Measurements from ENCODE around the gene SMIM29.
"Not testable (repeated sequence)": the region's sequence is repeated elsewhere in the genome, so short reads cannot be mapped to it uniquely, and the experiment has no call there.

The SMIM29 gene

DNA sequence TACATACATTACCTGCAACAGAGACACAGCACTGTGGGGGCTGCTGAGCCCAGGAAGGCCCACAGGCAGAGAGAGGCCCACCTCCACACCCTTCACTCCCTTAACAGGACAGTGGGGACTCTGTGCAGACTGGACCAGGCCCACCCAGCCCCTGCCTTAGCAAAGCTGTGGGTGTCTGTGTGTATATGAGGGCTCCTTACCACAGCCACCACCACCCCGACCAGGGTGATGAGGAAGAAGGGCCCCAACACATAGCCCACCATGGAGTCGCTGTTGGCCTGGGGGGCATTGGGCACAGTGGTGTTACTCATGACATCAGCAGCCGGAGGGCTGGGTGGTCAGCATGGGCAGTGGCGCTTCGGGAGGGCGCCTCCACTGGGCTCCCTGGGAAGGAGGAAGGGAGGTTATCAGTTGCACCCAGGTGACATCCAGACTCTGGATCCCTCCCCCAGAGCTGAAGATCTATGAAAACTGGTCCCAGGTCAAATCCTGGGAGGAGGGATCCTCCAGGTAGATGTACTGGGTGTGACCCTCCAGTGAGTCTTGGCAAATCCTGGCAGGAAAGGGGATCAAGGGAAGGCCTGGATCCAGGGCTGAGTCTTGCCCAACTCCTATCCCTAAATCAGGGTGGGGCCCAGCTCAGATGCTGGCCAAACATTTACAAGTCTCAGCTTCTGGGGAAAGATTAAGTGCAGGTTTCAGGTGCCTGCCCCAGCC is 1.2 kb downstream of the SMIM29 start:
- H3K4me3 ChIP-seq (ENCODE audit: control insufficient read depth, low read depth, low read length), result peak overlapping the region; percentile 98
- no peak for DNase-seq (ENCODE audit: low read depth)
- TF ChIP-seq, protein P1, sequence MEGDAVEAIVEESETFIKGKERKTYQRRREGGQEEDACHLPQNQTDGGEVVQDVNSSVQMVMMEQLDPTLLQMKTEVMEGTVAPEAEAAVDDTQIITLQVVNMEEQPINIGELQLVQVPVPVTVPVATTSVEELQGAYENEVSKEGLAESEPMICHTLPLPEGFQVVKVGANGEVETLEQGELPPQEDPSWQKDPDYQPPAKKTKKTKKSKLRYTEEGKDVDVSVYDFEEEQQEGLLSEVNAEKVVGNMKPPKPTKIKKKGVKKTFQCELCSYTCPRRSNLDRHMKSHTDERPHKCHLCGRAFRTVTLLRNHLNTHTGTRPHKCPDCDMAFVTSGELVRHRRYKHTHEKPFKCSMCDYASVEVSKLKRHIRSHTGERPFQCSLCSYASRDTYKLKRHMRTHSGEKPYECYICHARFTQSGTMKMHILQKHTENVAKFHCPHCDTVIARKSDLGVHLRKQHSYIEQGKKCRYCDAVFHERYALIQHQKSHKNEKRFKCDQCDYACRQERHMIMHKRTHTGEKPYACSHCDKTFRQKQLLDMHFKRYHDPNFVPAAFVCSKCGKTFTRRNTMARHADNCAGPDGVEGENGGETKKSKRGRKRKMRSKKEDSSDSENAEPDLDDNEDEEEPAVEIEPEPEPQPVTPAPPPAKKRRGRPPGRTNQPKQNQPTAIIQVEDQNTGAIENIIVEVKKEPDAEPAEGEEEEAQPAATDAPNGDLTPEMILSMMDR (IDR thresholded peaks at IDR 0.05; ENCODE audit: control insufficient read depth, insufficient read depth, low read depth, low read length, missing control alignments), result no peak

DNA sequence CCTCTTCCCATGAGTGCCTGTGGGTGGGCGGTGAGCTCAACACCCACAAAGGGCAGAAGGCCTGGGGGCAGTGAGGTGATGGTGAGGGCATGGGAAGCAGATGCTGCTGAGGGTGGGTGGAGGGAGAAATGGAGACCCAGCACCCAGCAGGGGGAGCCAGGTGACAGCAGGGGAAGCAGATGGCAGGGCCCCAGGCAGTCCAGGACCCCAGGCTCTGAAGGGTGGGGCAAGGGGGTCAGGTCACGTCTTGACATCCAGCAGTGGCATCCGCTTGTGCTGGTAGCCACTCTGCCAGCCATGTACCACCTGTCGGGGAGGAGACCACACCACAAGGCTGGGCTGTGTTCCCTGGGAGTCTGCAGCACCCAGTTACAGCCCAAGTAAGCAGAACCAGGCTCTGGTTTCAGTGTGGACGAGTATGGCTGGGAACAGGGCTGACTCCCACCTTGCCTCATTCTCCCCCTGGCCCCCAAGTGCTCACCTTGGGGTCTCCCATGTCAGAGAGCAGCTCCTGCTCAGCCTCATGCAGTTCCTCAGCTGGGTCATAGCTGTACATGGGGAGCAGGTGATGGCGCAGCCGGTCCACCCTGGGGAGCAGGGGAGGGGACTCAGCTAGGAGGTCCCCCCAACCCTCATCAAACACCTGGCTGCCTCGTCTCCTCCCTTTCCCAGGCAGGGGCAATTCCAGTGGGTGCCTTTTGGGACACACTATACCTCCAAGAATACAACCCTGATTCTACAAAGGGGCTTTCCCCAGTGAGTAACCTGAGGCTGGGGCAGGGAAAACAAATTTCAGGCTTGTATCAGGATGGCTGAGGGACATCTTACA is 2.0 kb downstream of the SMIM29 start:
- no peak overlapping the region for H3K4me3 ChIP-seq (ENCODE audit: control insufficient read depth, low read depth, low read length)
- TF ChIP-seq, protein P1 (IDR thresholded peaks at IDR 0.05; ENCODE audit: control insufficient read depth, insufficient read depth, low read depth, low read length, missing control alignments), result peak; percentile 62
- no peak for DNase-seq (ENCODE audit: low read depth)

- H3K4me3 ChIP-seq (ENCODE audit: control insufficient read depth, low read depth, low read length), result no peak overlapping the region
- DNase-seq (ENCODE audit: low read depth), result no peak
- TF ChIP-seq, protein P1 (IDR thresholded peaks at IDR 0.05; ENCODE audit: control insufficient read depth, insufficient read depth, low read depth, low read length, missing control alignments), result no peak
These were observed 2.6 kb downstream of the SMIM29 start for GRCh38 chr6:34246249-34246562.

- H3K4me3 ChIP-seq (ENCODE audit: control insufficient read depth, low read depth, low read length); DNase-seq (ENCODE audit: low read depth): not testable (repeated sequence)
These were observed 3.1 kb downstream of the SMIM29 start for GRCh38 chr6:34245761-34246140.

- not testable (repeated sequence) for H3K4me3 ChIP-seq (ENCODE audit: control insufficient read depth, low read depth, low read length); DNase-seq (ENCODE audit: low read depth)
These were observed 3.6 kb downstream of the SMIM29 start for GRCh38 chr6:34245032-34245760.

GRCh38 chr6:34243901-34244884 is 4.6 kb downstream of the SMIM29 start:
- DNase-seq (ENCODE audit: low read depth), result peak; percentile 55
- TF ChIP-seq, protein P1 (IDR thresholded peaks at IDR 0.05; ENCODE audit: control insufficient read depth, insufficient read depth, low read depth, low read length, missing control alignments), result peak; percentile 44
- no peak overlapping the region for H3K4me3 ChIP-seq (ENCODE audit: control insufficient read depth, low read depth, low read length)

- H3K4me3 ChIP-seq (ENCODE audit: control insufficient read depth, low read depth, low read length), result no peak overlapping the region
- DNase-seq (ENCODE audit: low read depth), result no peak
- TF ChIP-seq, protein P1 (IDR thresholded peaks at IDR 0.05; ENCODE audit: control insufficient read depth, insufficient read depth, low read depth, low read length, missing control alignments), result no peak
These were observed 5.6 kb downstream of the SMIM29 start for GRCh38 chr6:34243131-34243771.
